HFF-Myc (cell line): Measurements from ENCODE around the gene CHN2.

Experiments used
- DNase-seq: peaks from one replicate; pipeline ENCODE4 v3.0.0-alpha.2; 2011; ENCODE audit warnings: low read depth; ENCODE audit errors: extremely low read depth
- H3K4me3 ChIP-seq: replicated peaks from 2 replicates; pipeline ENCODE4 v1.5.1; 2011; ENCODE audit warnings: low read depth, mild to moderate bottlenecking, control low read depth, low read length
- CTCF ChIP-seq: IDR thresholded peaks from 2 replicates; pipeline ENCODE4 v1.5.1; 2012; ENCODE audit warnings: mild to moderate bottlenecking, low read depth, low read length, control low read depth; ENCODE audit errors: missing control alignments

CHN2 gene

GRCh38 chr7:29352041-29352440 is 157.5 kb downstream of the CHN2 start:
- H3K4me3 ChIP-seq: no peak overlapping the region
- DNase-seq: no peak
- no peak for TF ChIP-seq CTCF

GRCh38 chr7:29353810-29354209 is 159.2 kb downstream of the CHN2 start:
- DNase-seq: no peak
- no peak overlapping the region for H3K4me3 ChIP-seq
- no peak for TF ChIP-seq CTCF

GRCh38 chr7:29354340-29354739 is 159.8 kb downstream of the CHN2 start:
- DNase-seq: no peak
- H3K4me3 ChIP-seq: no peak overlapping the region
- TF ChIP-seq CTCF: no peak

- TF ChIP-seq CTCF: no peak
- no peak for DNase-seq
- H3K4me3 ChIP-seq: no peak overlapping the region
Measured at GRCh38 chr7:29355388-29355787, 160.8 kb downstream of the CHN2 start.

- no peak for DNase-seq
- no peak for TF ChIP-seq CTCF
- no peak overlapping the region for H3K4me3 ChIP-seq
Measured at GRCh38 chr7:29356631-29357030, 162.1 kb downstream of the CHN2 start.

GRCh38 chr7:29359482-29360093 is 165.0 kb downstream of the CHN2 start:
- DNase-seq: no peak
- H3K4me3 ChIP-seq: no peak overlapping the region
- TF ChIP-seq CTCF: no peak
